Right lobe of liver (tissue), 6 donors: ENCODE measurements around the gene ATAD2B. TPM values are rescaled to one million over a fixed set of nuclear protein-coding genes. Genes with fewer than 3 reads are reported as not detected.

Experiments
- ATAC-seq, 4 donors: fragments of 200-7000 bp; cut with Tn5 transposase; one replicate each; pipeline ENCODE4 v1.9.1; 2020; ENCODE audit warnings: mild to moderate bottlenecking in 4 of 4, moderate library complexity in 4 of 4
- DNase-seq, 3 donors: peaks; one replicate each; pipeline ENCODE4 v3.0.0-alpha.2; 2020
- H3K27ac ChIP-seq, 3 donors: fragments of 200-600 bp; one replicate each; pipeline ENCODE4 v1.8.0; 2022
- H3K27me3 ChIP-seq, 2 donors: fragments of 200-600 bp; one replicate each; pipeline ENCODE4 v1.8.0; 2022
- H3K36me3 ChIP-seq, 4 donors: fragments of 200-600 bp; sonication (generic) in 1 of 4; one replicate each; pipeline versions ENCODE4 v1.5.1 to v1.8.0; 2017 to 2022; ENCODE audit warnings: control low read depth in 1 of 4
- H3K4me1 ChIP-seq, 4 donors: fragments of 200-600 bp; sonication (generic) in 1 of 4; one replicate each; pipeline versions ENCODE4 v1.5.1 to v1.8.0; 2017 to 2022; ENCODE audit warnings: control low read depth in 1 of 4
- H3K4me3 ChIP-seq, 3 donors: fragments of 200-600 bp; one replicate each; pipeline ENCODE4 v1.8.0; 2022
- H3K9me3 ChIP-seq, 4 donors: fragments of 200-600 bp; sonication (generic) in 1 of 4; one replicate each; pipeline versions ENCODE4 v1.5.1 to v1.8.0; 2017 to 2022; ENCODE audit warnings: control low read depth in 1 of 4
- CTCF ChIP-seq, 4 donors: fragments of 200-600 bp in 3 of 4; fragments of 450-650 bp in 1 of 4; IDR thresholded peaks; one replicate each; pipeline versions ENCODE4 v1.5.1 to v1.8.0; 2016 to 2022; ENCODE audit warnings: antibody characterized with exemption in 4 of 4, mild to moderate bottlenecking in 2 of 4
- POLR2A ChIP-seq: fragments of 450-650 bp; IDR thresholded peaks from one replicate; pipeline ENCODE4 v1.6.1; 2017; ENCODE audit warnings: antibody characterized with exemption, mild to moderate bottlenecking
- WGBS: methylation state at CpG from one replicate; pipeline ENCODE4 v1.1.6; 2018; ENCODE audit warnings: low coverage, low lambda C conversion rate; ENCODE audit not compliant: insufficient coverage; ENCODE audit errors: missing lambda C conversion rate; 5-methylcytosine and 5-hydroxymethylcytosine counted together
- intact Hi-C, 2 donors: fragments of 100-400 bp; cut with DNase I; formaldehyde crosslinking; loops; one replicate each; pipeline versions ENCODE4 v1.11.2 to v1.14.1; 2022
- total RNA-seq, 6 experiments: library from RNA; depleted of rRNA in 2 of 6; stranded (reverse); fragments of >200 nt in 2 of 6; fragmentation: NEBNext Ultra II Directional in 3 of 6; extraction: Animal tissue kit (Norgen Biotek cat#: 25700) in 3 of 6; gene quantifications; one replicate each; pipeline versions ENCODE4 v1.1.0 to v1.2.4, GENCODE V29; 2016 to 2023
- donor health status: DM: no; HTN: yes; CAD: no.
- donor health status: DM: no; HTN: no; CAD: no.
- donor health status: DM: no; HTN: no; CAD: no.
- donor health status: DM: no; HTN: yes; CAD: no.
- donor health status: DM: no; HTN: yes; CAD: no.

The ATAD2B gene
- total RNA-seq, 6 experiments from 2014 or later, result 7.5 to 12.1 (median 8.8) TPM

DNA sequence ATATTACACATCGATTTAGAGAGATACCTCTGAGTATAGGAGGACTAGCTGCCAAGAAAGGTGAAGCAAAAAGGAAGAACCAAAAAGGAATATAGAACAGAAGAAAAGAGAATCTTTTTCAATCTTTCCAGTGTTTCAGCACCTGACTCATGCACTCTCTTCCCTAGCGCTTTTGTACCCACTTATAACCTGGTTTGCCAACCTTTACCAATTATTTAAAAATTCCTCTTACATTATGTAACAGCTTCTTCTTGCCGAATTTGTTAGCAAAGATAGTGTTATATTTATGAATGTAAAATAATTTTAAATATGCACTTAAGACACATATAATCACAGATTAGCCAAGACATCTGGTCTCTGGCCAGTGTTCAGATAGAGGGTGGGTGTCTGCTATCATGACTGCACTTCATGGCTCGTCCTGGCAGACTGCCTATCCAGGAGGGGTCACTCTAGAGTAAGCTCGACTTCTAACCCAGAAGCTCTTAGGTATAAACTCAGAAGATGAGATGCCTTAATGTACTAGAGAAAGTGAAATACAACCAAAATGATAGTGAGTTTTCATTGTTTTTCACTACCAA is 122.9 kb downstream of the ATAD2B start:
- H3K27me3 ChIP-seq, result no peaks in the 10 kb centered on the region
- H3K36me3 ChIP-seq, result no peaks in the 10 kb centered on the region
- peak in 3 of 4 donors; percentile 22 to 32 (median 32) for TF ChIP-seq CTCF (IDR thresholded peaks at IDR 0.05)
- no peak for TF ChIP-seq POLR2A
- H3K27ac ChIP-seq, result no peak overlapping the region
- intact Hi-C loops, result no loop called here
- H3K4me1 ChIP-seq, result no peaks in the 10 kb centered on the region
- no peak overlapping the region for H3K4me3 ChIP-seq
- WGBS, result 54% methylated on average over 5 of the region's 5 CpGs
- ATAC-seq (peak; percentile 55 to 66 (median 61)), DNase-seq (peak in 2 of 3 donors; percentile 50 to 53)
- H3K9me3 ChIP-seq, result no peaks in the 10 kb centered on the region

GRCh38 chr2:23803264-23803964 is 123.5 kb downstream of the ATAD2B start:
- intact Hi-C loops, result no loop called here
- DNase-seq, result no peak
- Histone ChIP-seq H3K36me3 (no peaks in the 10 kb centered on the region), H3K27ac (no peak overlapping the region), H3K27me3 (no peaks in the 10 kb centered on the region), H3K4me3 (no peak overlapping the region), H3K9me3 (no peaks in the 10 kb centered on the region), H3K4me1 (no peaks in the 10 kb centered on the region)
- TF ChIP-seq CTCF (IDR thresholded peaks at IDR 0.05) (no peak), POLR2A (no peak)
- 78% methylated on average over 5 of the region's 5 CpGs for WGBS
- ATAC-seq, result peak in 3 of 4 donors; percentile 12 to 75 (median 29)

- intact Hi-C loops, result no loop called here
- TF ChIP-seq POLR2A (no peak), CTCF (IDR thresholded peaks at IDR 0.05) (no peak)
- ATAC-seq (peak in 3 of 4 donors; percentile 28 to 68 (median 64)), DNase-seq (no peak)
- no peak overlapping the region for H3K4me3 ChIP-seq
- WGBS, result 26% methylated on average over 1 of the region's 1 CpG
- H3K27me3 ChIP-seq, result no peaks in the 10 kb centered on the region
- H3K4me1 ChIP-seq, result no peaks in the 10 kb centered on the region
- no peaks in the 10 kb centered on the region for H3K36me3 ChIP-seq
- no peaks in the 10 kb centered on the region for H3K9me3 ChIP-seq
- H3K27ac ChIP-seq, result no peak overlapping the region
Observed at GRCh38 chr2:23801396-23801795, 125.5 kb downstream of the ATAD2B start.

- DNase-seq, result no peak
- no peak for TF ChIP-seq CTCF (IDR thresholded peaks at IDR 0.05)
- no peak overlapping the region for H3K4me3 ChIP-seq
- H3K4me1 ChIP-seq, result no peaks in the 10 kb centered on the region
- no peaks in the 10 kb centered on the region for H3K27me3 ChIP-seq
- no CpG with 5 or more reads among the region's 1 CpG for WGBS
- ATAC-seq, result no peak
- H3K27ac ChIP-seq, result no peak overlapping the region
- H3K9me3 ChIP-seq, result no peaks in the 10 kb centered on the region
- H3K36me3 ChIP-seq, result no peaks in the 10 kb centered on the region
- intact Hi-C loops, result no loop called here
Observed at GRCh38 chr2:23794234-23794633, 132.7 kb downstream of the ATAD2B start.
